Endothelial cell of umbilical vein (primary cell): ENCODE data around the gene FBXO38.

Experiments used
- CTCF ChIP-seq, 2 donors: IDR thresholded peaks; 1 replicate in 1 of 2; 2 replicates in 1 of 2; pipeline ENCODE4 v1.5.1; 2011; ENCODE audit warnings: low read length in 2 of 2, mild to moderate bottlenecking in 2 of 2, moderate library complexity in 2 of 2, control low read depth in 1 of 2, inconsistent platforms in 1 of 2, low read depth in 1 of 2; ENCODE audit not compliant: insufficient read depth in 1 of 2; ENCODE audit errors: extremely low read depth in 1 of 2
- EZH2 ChIP-seq: IDR thresholded peaks from 2 replicates; pipeline ENCODE4 v1.6.1; 2012; ENCODE audit warnings: borderline replicate concordance, low read depth, mild to moderate bottlenecking, moderate library complexity, low read length, inconsistent platforms; ENCODE audit not compliant: severe bottlenecking
- FOS ChIP-seq: IDR thresholded peaks from 2 replicates; pipeline ENCODE4 v1.6.1; 2011; ENCODE audit warnings: mild to moderate bottlenecking, low read length, moderate library complexity, borderline replicate concordance; ENCODE audit not compliant: insufficient read depth
- GATA2 ChIP-seq: IDR thresholded peaks from 2 replicates; pipeline ENCODE4 v1.7.0; 2011; ENCODE audit warnings: low read depth, mild to moderate bottlenecking, moderate library complexity, mixed read lengths, low read length; ENCODE audit not compliant: insufficient read length, insufficient read depth
- MAX ChIP-seq: IDR thresholded peaks from 2 replicates; pipeline ENCODE4 v1.6.1; 2011; ENCODE audit not compliant: insufficient read depth, insufficient read length
- MYC ChIP-seq: IDR thresholded peaks from one replicate; pipeline ENCODE4 v1.6.1; 2011; ENCODE audit warnings: mild to moderate bottlenecking, low read depth, low read length
- POLR2A ChIP-seq: IDR thresholded peaks from 2 replicates; pipeline ENCODE4 v1.6.1; 2012; ENCODE audit warnings: low read depth, mild to moderate bottlenecking, control low read depth, low read length
- POLR2AphosphoS5 ChIP-seq: IDR thresholded peaks from 2 replicates; pipeline ENCODE4 v1.6.1; 2012; ENCODE audit warnings: low read depth, mild to moderate bottlenecking, control low read depth, low read length, moderate library complexity; ENCODE audit not compliant: insufficient read depth

- TF ChIP-seq POLR2A = no peak
- no peak for TF ChIP-seq MAX
- no peak for TF ChIP-seq CTCF (IDR thresholded peaks at IDR 0.05; ENCODE audit: extremely low read depth in 1 of 2, insufficient read depth in 1 of 2, low read depth in 1 of 2, low read length in 2 of 2)
- TF ChIP-seq MYC = no peak
- TF ChIP-seq FOS = no peak
- no peak for TF ChIP-seq POLR2AphosphoS5
- TF ChIP-seq EZH2 = no peak
- TF ChIP-seq GATA2 = no peak
Measured at GRCh38 chr5:148465381-148466235, 81.8 kb downstream of the FBXO38 start.
